HFFc6 (cell line): Measurements from ENCODE around the gene LRRC38. TPM values are rescaled to one million over a fixed set of nuclear protein-coding genes. Genes with fewer than 3 reads are reported as not detected.

Source experiments
- DNase-seq: peaks from one replicate; pipeline ENCODE4 v3.0.0-alpha.2; 2018
- H3K27ac Mint-ChIP-seq: 2 replicates; pipeline ENCODE4 v1.8.0; 2020; ENCODE audit warnings: mild to moderate bottlenecking, mixed read lengths
- H3K27me3 Mint-ChIP-seq: 2 replicates; pipeline ENCODE4 v1.8.0; 2021; ENCODE audit warnings: mild to moderate bottlenecking, moderate library complexity, mixed read lengths; ENCODE audit not compliant: insufficient read depth
- H3K36me3 Mint-ChIP-seq: 2 replicates; pipeline ENCODE4 v1.8.0; 2021; ENCODE audit warnings: low read depth, mixed read lengths
- H3K4me1 Mint-ChIP-seq: 2 replicates; pipeline ENCODE4 v1.8.0; 2020; ENCODE audit warnings: low read depth, mixed read lengths
- H3K4me3 Mint-ChIP-seq: 2 replicates; pipeline ENCODE4 v1.8.0; 2020; ENCODE audit warnings: mild to moderate bottlenecking, moderate library complexity, mixed read lengths
- H3K9me3 Mint-ChIP-seq: 2 replicates; pipeline ENCODE4 v1.8.0; 2020; ENCODE audit warnings: mild to moderate bottlenecking, mixed read lengths
- total RNA-seq, 6 experiments: library from RNA; stranded (reverse); fragmentation: NEBNext Ultra II Directional; extraction: Animal tissue kit (Norgen Biotek cat#: 25700); gene quantifications; 2 replicates in 1 of 6; 3 replicates in 5 of 6; pipeline ENCODE4 v1.2.3, GENCODE V29; 2021
- TF ChIP-seq, protein P1 (sequence below): fragments of 200-600 bp; sonication (generic); IDR thresholded peaks from 2 replicates; pipeline ENCODE4 v1.5.0; 2021; ENCODE audit warnings: antibody characterized with exemption, mild to moderate bottlenecking

LRRC38 gene
- total RNA-seq, 6 experiments from 2014 or later, result not detected

DNA sequence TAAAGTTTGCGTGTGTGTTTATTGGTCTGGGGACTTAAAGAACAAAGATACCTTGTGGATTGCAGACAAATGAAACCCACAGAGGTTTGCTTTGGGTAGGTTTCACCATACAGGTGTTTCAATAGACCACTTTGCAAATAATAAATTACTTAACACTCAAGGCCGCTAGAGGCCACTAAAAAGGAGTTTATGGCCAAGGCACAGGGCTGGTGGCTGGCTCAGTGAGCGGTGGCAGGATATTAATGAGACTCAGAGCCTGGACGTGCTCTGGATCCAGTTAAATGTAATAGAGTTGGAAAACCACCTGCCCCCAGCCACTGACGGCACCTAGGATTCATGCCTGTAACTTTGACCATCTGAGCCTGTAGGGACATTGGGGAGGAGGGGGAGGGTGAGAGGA, 44.5 kb downstream of the LRRC38 start:
- Mint-ChIP-seq H3K4me3 (no peak overlapping the region), H3K27ac (no peak overlapping the region), H3K4me1 (no peaks in the 10 kb centered on the region), H3K27me3 (no peaks in the 10 kb centered on the region; the same call in 1 of the 2 replicates), H3K9me3 (peaks cover 72% of the 10 kb centered on the region), H3K36me3 (peaks cover 5% of the 10 kb centered on the region; the same call in 1 of the 2 replicates)
- TF ChIP-seq, protein P1, sequence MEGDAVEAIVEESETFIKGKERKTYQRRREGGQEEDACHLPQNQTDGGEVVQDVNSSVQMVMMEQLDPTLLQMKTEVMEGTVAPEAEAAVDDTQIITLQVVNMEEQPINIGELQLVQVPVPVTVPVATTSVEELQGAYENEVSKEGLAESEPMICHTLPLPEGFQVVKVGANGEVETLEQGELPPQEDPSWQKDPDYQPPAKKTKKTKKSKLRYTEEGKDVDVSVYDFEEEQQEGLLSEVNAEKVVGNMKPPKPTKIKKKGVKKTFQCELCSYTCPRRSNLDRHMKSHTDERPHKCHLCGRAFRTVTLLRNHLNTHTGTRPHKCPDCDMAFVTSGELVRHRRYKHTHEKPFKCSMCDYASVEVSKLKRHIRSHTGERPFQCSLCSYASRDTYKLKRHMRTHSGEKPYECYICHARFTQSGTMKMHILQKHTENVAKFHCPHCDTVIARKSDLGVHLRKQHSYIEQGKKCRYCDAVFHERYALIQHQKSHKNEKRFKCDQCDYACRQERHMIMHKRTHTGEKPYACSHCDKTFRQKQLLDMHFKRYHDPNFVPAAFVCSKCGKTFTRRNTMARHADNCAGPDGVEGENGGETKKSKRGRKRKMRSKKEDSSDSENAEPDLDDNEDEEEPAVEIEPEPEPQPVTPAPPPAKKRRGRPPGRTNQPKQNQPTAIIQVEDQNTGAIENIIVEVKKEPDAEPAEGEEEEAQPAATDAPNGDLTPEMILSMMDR, result no peak
- DNase-seq, result no peak

DNA sequence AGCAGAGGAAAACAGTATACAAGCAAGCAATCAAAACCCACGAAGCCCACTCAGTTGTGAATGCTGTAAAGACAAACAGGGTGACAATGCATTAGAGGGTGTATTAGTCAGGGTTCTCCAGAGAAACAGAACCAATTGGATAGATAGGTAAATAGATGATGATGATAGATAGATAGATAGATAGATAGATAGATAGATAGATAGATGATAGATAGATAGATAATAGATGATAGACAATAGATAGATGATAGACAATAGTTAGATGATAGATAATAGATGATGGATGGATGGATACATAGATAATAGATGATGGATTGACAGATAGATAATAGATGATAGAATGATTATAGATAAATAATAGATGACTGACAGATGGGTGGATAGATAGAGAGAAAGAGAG, 48.3 kb downstream of the LRRC38 start:
- TF ChIP-seq, protein P1, result no peak
- Mint-ChIP-seq H3K4me1 (no peaks in the 10 kb centered on the region), H3K27ac (no peak overlapping the region), H3K27me3 (peaks cover 1% of the 10 kb centered on the region), H3K9me3 (peaks cover 56% of the 10 kb centered on the region), H3K36me3 (peaks cover 5% of the 10 kb centered on the region; the same call in 1 of the 2 replicates), H3K4me3 (no peak overlapping the region)
- no peak for DNase-seq

DNA sequence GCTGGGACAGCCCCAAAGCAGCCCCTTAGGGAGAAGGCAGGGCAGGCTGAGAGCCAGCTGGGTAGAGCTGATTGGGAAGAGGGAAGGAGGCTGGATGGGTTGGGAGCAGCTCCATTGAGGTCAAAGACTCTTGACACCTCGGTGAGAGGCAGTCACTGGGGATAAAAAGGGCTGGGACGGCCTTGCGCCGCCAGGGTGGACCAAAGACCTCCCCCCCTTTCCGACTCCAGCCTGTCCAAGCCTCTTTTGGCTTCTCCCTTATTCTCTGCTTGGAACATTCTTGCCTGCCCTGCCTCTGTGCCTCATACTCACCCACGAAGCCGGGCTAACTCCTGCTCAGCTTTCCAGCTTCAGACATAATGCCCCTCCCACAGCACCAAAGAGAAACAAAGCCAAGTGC, 51.1 kb downstream of the LRRC38 start:
- H3K36me3 Mint-ChIP-seq, result peaks cover 5% of the 10 kb centered on the region; the same call in 1 of the 2 replicates
- H3K4me3 Mint-ChIP-seq, result no peak overlapping the region
- H3K27me3 Mint-ChIP-seq, result peaks cover 3% of the 10 kb centered on the region
- H3K9me3 Mint-ChIP-seq, result peaks cover 52% of the 10 kb centered on the region
- no peak overlapping the region for H3K27ac Mint-ChIP-seq
- TF ChIP-seq, protein P1, result no peak
- DNase-seq, result no peak
- no peaks in the 10 kb centered on the region for H3K4me1 Mint-ChIP-seq

DNA sequence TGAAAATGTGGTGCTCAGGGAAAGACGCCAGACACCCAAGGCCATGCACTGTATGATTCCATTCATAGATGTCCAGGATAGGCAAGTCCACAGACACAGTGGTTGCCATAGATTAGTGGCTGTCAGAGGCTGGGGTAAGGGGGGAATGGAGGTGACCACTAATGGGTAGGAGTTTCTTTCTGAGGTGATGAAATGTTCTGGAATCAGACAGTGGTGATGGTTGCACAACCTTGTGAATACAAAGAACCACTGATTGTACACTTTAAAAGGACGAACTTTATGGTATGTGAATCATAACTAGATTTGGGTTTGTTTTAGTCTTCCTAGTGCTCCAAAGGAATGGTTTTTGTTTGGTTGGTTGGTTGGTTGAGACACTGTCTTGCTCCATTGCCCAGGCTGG, 51.8 kb downstream of the LRRC38 start:
- Mint-ChIP-seq H3K9me3 (peaks cover 55% of the 10 kb centered on the region), H3K27me3 (peaks cover 3% of the 10 kb centered on the region), H3K36me3 (peaks cover 6% of the 10 kb centered on the region; the same call in 1 of the 2 replicates), H3K4me1 (no peaks in the 10 kb centered on the region), H3K4me3 (no peak overlapping the region), H3K27ac (no peak overlapping the region)
- TF ChIP-seq, protein P1, result no peak
- DNase-seq, result no peak

DNA sequence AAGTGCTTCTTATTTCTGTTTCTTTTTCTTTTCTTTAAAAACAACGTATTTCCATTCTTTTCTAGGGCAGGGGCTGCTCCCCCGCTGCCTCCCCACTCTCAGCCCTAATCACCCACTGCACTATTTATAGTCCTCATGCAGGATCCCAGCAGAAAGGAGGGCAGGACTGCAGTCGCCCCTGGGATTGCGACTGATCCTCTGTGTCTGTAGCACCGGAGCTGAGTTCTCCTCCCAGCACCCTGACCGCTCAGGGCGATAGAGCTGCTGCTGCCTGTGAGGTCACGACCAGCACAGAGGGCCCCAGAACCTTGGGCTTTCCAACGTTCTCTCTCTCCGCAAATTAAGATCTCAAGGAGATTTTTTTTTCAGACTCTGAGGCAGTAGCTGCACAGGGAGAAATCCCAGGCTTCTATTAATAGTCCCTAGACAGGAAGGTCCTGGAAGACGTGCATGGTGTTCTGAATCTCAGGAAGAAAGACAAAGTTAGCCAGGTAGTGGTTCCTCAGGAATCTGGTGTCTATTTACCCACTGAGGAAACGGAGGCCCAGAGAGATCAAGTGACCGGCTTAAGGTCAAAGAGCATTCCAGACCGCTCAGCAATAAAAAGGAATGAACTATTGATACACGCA, 56.8 kb downstream of the LRRC38 start:
- no peaks in the 10 kb centered on the region for H3K4me1 Mint-ChIP-seq
- H3K36me3 Mint-ChIP-seq, result peaks cover 4% of the 10 kb centered on the region; the same call in 1 of the 2 replicates
- H3K9me3 Mint-ChIP-seq, result peaks cover 40% of the 10 kb centered on the region
- no peak overlapping the region for H3K27ac Mint-ChIP-seq
- H3K4me3 Mint-ChIP-seq, result no peak overlapping the region
- DNase-seq, result no peak
- H3K27me3 Mint-ChIP-seq, result peaks cover 3% of the 10 kb centered on the region
- TF ChIP-seq, protein P1, result no peak
